GM12878 (cell line): ENCODE data around the gene CHST13. TPM values are rescaled to one million over a fixed set of nuclear protein-coding genes. Genes with fewer than 3 reads are reported as not detected.

Experiments used
- ATAC-seq: fragments of 200-7000 bp; cut with Tn5 transposase; 3 replicates; pipeline ENCODE4 v1.9.1; 2020; ENCODE audit warnings: mild to moderate bottlenecking, moderate library complexity
- BruUV-seq: library from RNA; stranded (reverse); fragments of 400-500 nt; replicated peaks from 2 replicates; lab custom pipeline; 2021; lab: Mats Ljungman, UMichigan
- CTCF ChIA-PET: fragments of 300-600 bp; sonication (Branson Sonifier 250); formaldehyde crosslinking; extraction: SDS; loops from one replicate; lab custom pipeline; 2021; ENCODE audit warnings: inconsistent platforms; lab: Yijun Ruan, JAX
- POLR2A ChIA-PET: fragments of 350-600 bp; formaldehyde crosslinking; extraction: SDS; loops from one replicate; lab custom pipeline; 2021; ENCODE audit warnings: inconsistent platforms; lab: Charles Lee
- RAD21 ChIA-PET: fragments of 300-600 bp; sonication (Branson Sonifier 250); formaldehyde crosslinking; loops from one replicate; lab custom pipeline; 2023; ENCODE audit warnings: antibody characterized with exemption; ENCODE audit not compliant: unreplicated experiment; lab: Charles Lee
- SMC1A ChIA-PET: fragments of 300-600 bp; sonication (Branson Sonifier 250); formaldehyde crosslinking; loops from one replicate; lab custom pipeline; 2023; ENCODE audit not compliant: unreplicated experiment, uncharacterized antibody; lab: Charles Lee
- DNase-seq: peaks from one replicate; pipeline ENCODE4 v3.0.0-alpha.2; 2011; ENCODE audit warnings: low read depth, low spot score
- FAIRE-seq: peaks from 3 replicates; lab custom pipeline; 2011; peaks lifted over from hg19 to GRCh38; lab: Jason Lieb, UNC
- H2AFZ ChIP-seq: 2 replicates; pipeline ENCODE4 v1.6.0; 2011; ENCODE audit warnings: low read depth, low read length, control low read depth; ENCODE audit not compliant: control insufficient read depth
- H3K27ac ChIP-seq: 2 replicates; pipeline ENCODE4 v1.5.1; 2011; ENCODE audit warnings: control low read depth; ENCODE audit not compliant: control insufficient read depth, insufficient read depth
- H3K27me3 ChIP-seq, 2 experiments: replicated peaks in 1 of 2; 2 replicates each; pipeline versions ENCODE4 v1.6.0 to v1.6.1; 2011; ENCODE audit warnings: low read length in 1 of 2; ENCODE audit not compliant: control insufficient read depth in 2 of 2, insufficient read depth in 2 of 2
- H3K36me3 ChIP-seq, 2 experiments: 2 replicates each; pipeline ENCODE4 v1.5.1; 2011; ENCODE audit warnings: low read length in 1 of 2; ENCODE audit not compliant: control insufficient read depth in 2 of 2, insufficient read depth in 2 of 2
- H3K4me1 ChIP-seq: 2 replicates; pipeline ENCODE4 v1.6.1; 2011; ENCODE audit warnings: mild to moderate bottlenecking, low read length, moderate library complexity, mixed read lengths; ENCODE audit not compliant: control insufficient read depth, insufficient read depth
- H3K4me2 ChIP-seq: 2 replicates; pipeline ENCODE4 v1.6.0; 2011; ENCODE audit warnings: control low read depth; ENCODE audit not compliant: control insufficient read depth, insufficient read depth
- H3K4me3 ChIP-seq: fragments of 200-600 bp; sonication (generic); 2 replicates; pipeline ENCODE4 v1.5.1; 2016
- H3K79me2 ChIP-seq: 2 replicates; pipeline ENCODE4 v1.6.0; 2011; ENCODE audit warnings: low read length; ENCODE audit not compliant: control insufficient read depth, insufficient read depth
- H3K9ac ChIP-seq: 2 replicates; pipeline ENCODE4 v1.8.0; 2011; ENCODE audit warnings: low read length, control low read depth, mixed read lengths; ENCODE audit not compliant: control insufficient read depth, insufficient read depth
- H3K9me3 ChIP-seq: replicated peaks from 3 replicates; pipeline ENCODE4 v1.5.1; 2011; ENCODE audit warnings: mild to moderate bottlenecking, low read length; ENCODE audit not compliant: control insufficient read depth, insufficient read depth
- H4K20me1 ChIP-seq: 2 replicates; pipeline ENCODE4 v1.6.0; 2011; ENCODE audit not compliant: control insufficient read depth, insufficient read depth
- ASH2L ChIP-seq: fragments of 300-600, 200-600 bp; sonication (generic); IDR thresholded peaks from 2 replicates; pipeline ENCODE4 v1.6.1; 2017; ENCODE audit warnings: low read depth, mild to moderate bottlenecking, borderline replicate concordance
- BHLHE40 ChIP-seq, 2 experiments: fragments of 450-650 bp in 1 of 2; IDR thresholded peaks; 2 replicates each; pipeline ENCODE4 v1.6.1; 2011 to 2017; ENCODE audit warnings: low read depth in 2 of 2, borderline replicate concordance in 1 of 2, improper control_type of control experiment in 1 of 2, low read length in 1 of 2, mild to moderate bottlenecking in 1 of 2
- CBX5 ChIP-seq: sonication (generic); IDR thresholded peaks from 2 replicates; pipeline ENCODE4 v1.6.1; 2016; ENCODE audit warnings: low read depth, moderate library complexity, mild to moderate bottlenecking, inconsistent platforms
- FOXM1 ChIP-seq: IDR thresholded peaks from 2 replicates; pipeline ENCODE4 v1.6.1; 2012; ENCODE audit warnings: low read depth, mild to moderate bottlenecking, inconsistent platforms, low read length, moderate library complexity
- IKZF1 ChIP-seq: fragments of 450-650 bp; conservative IDR thresholded peaks from 2 replicates; pipeline ENCODE4 v1.6.1; 2017; ENCODE audit warnings: antibody characterized with exemption, mild to moderate bottlenecking
- KLF5 ChIP-seq: fragments of 450-650 bp; IDR thresholded peaks from 2 replicates; pipeline ENCODE4 v1.6.1; 2014; ENCODE audit warnings: mild to moderate bottlenecking; ENCODE audit not compliant: partially characterized antibody
- MEF2B ChIP-seq: fragments of 450-650 bp; IDR thresholded peaks from 2 replicates; pipeline ENCODE4 v1.6.1; 2018; ENCODE audit warnings: mild to moderate bottlenecking, moderate library complexity; ENCODE audit not compliant: partially characterized antibody, poor library complexity, severe bottlenecking
- WRNIP1 ChIP-seq: IDR thresholded peaks from 2 replicates; pipeline ENCODE4 v1.6.1; 2011; ENCODE audit warnings: low read depth, low read length, improper control_type of control experiment, borderline replicate concordance
- YY1 ChIP-seq: IDR thresholded peaks from 2 replicates; pipeline ENCODE4 v1.6.1; 2011; ENCODE audit warnings: low read depth, mild to moderate bottlenecking, low read length
- ZNF207 ChIP-seq: fragments of 450-650 bp; IDR thresholded peaks from 2 replicates; pipeline ENCODE4 v1.6.1; 2014; ENCODE audit warnings: antibody characterized with exemption, mild to moderate bottlenecking, borderline replicate concordance
- ZNF24 ChIP-seq: fragments of 450-650 bp; IDR thresholded peaks from 2 replicates; pipeline ENCODE4 v1.6.1; 2017; ENCODE audit warnings: antibody characterized with exemption, mild to moderate bottlenecking
- WGBS: methylation state at CpG from one replicate; pipeline ENCODE4 v1.1.6; 2016; ENCODE audit warnings: low lambda C conversion rate; ENCODE audit not compliant: insufficient replicate concordance, insufficient coverage; ENCODE audit errors: missing lambda C conversion rate; 5-methylcytosine and 5-hydroxymethylcytosine counted together
- in situ Hi-C: fragments of 300-500 bp; cut with MboI; formaldehyde crosslinking; loops from 9 replicates; pipeline ENCODE4 v1.14.3; 2018; ENCODE audit warnings: mixed read lengths
- intact Hi-C: fragments of 100-400 bp; cut with micrococcal nuclease; formaldehyde crosslinking; loops from one replicate; pipeline ENCODE4 v1.14.2; 2022; ENCODE audit not compliant: unreplicated experiment
- polyA plus RNA-seq, 11 experiments: library from polyadenylated mRNA; depleted of rRNA in 4 of 11; unstranded in 6 of 11; stranded (reverse) in 5 of 11; fragments of >200 nt; fragmentation: Nextera tagmentation in 4 of 11; fragmentation: Illumina TruSeq in 1 of 11; extraction: Ambion mirVana in 4 of 11; extraction: Trizol in 1 of 11; gene quantifications; 1 replicate in 1 of 11; 2 replicates in 10 of 11; pipeline versions ENCODE4 v1.2.1 to v1.2.3, GENCODE V29; 2011 to 2016; ENCODE audit warnings: inconsistent platforms in 2 of 11, missing spikeins in 2 of 11, low read depth in 1 of 11
- total RNA-seq, 4 experiments: library from RNA; depleted of rRNA in 3 of 4; stranded (reverse); fragments of >200 nt in 3 of 4; fragmentation: Illumina TruSeq in 1 of 4; extraction: Trizol in 1 of 4; gene quantifications; 2 replicates each; pipeline versions ENCODE4 v1.2.1 to v1.2.3, GENCODE V29; 2013 to 2021
- TF ChIP-seq, protein P1 (sequence below): IDR thresholded peaks from 2 replicates; pipeline ENCODE4 v1.6.1; 2012; ENCODE audit warnings: low read depth, low read length, improper control_type of control experiment
- TF ChIP-seq, protein P2 (sequence below): IDR thresholded peaks from 2 replicates; pipeline ENCODE4 v1.6.1; 2012; ENCODE audit warnings: improper control_type of control experiment, low read depth, low read length; ENCODE audit not compliant: insufficient replicate concordance
- TF ChIP-seq, protein P3 (sequence below): fragments of 450-650 bp; IDR thresholded peaks from 2 replicates; pipeline ENCODE4 v1.6.1; 2017; ENCODE audit warnings: mild to moderate bottlenecking

CHST13 gene
- total and polyA plus RNA-seq, 10 of the 15 experiments (the other 5 are each of a cell fraction or from before 2014, with no cell fraction given) = not detected

DNA sequence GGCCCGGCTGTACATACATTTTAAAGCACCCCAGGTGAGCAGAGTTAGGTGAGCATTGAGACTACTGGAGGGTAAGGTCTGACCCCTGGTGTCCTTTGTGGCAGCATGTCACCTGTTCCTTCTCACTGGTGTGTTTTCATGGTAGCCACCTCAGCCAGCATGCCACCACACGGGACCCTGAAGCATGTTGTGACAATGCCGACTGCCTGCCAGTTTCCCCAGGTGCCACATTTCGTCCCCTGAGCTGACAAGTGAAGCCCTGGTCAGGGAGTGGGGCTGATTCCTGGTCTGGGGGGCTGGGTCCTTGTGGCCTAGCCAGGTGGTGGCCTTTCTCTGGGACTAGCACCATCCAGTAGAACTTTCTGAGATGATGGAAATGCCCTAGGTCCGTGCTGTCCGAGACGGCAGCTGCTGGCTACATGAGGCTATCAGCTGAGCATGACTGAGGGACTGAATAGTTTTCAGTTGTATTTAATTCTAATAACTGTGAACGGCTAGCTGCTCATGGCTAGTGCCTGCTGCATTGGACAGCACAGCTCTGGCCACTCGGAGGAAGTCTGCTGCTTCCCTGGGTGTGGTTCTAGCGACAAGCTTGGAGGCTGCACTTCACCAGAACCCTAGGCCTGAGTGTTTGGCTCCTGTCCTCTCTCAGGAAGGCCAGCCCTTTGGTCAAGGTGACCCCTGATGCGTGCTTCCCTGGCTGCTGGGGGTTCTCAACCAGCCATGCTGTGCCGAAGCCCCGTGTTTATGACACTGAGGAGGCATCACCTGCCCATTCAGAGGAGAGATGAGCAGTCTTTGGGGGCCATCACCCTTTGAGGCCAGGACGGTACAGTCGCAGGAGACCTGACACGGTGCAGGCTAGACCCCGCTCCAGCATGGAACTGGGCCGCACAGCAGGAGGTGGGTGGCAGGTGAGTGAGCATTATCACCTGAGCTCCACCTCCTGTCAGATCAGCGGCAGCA is 30.9 kb downstream of the CHST13 start:
- H2AFZ ChIP-seq = no peak overlapping the region
- SMC1A ChIA-PET = no interaction called here
- FAIRE-seq = no peak
- no TSS peak for BruUV-seq
- in situ Hi-C loops (no loop called here), intact Hi-C loops (no loop called here)
- no peaks in the 10 kb centered on the region for H3K9me3 ChIP-seq
- H3K27me3 ChIP-seq = peaks cover 0 to 2% of the 10 kb centered on the region in 2 experiments; a peak in 2 of 4 replicates
- 34% methylated on average over 19 of the region's 19 CpGs for WGBS
- no peaks in the 10 kb centered on the region for H3K4me1 ChIP-seq
- no peaks in the 10 kb centered on the region for H3K36me3 ChIP-seq
- POLR2A ChIA-PET = no interaction called here
- no peak overlapping the region for H3K9ac ChIP-seq
- RAD21 ChIA-PET = no interaction called here
- no peak overlapping the region for H3K4me3 ChIP-seq
- H3K79me2 ChIP-seq = no peaks in the 10 kb centered on the region
- no peaks in the 10 kb centered on the region for H4K20me1 ChIP-seq
- DNase-seq = no peak
- no peak overlapping the region for H3K4me2 ChIP-seq
- CTCF ChIA-PET = no interaction called here
- ATAC-seq = no peak
- no peak overlapping the region for H3K27ac ChIP-seq
- TF ChIP-seq WRNIP1 (no peak), YY1 (no peak), KLF5 (no peak), MEF2B (no peak), IKZF1 (no peak), CBX5 (no peak), BHLHE40 (IDR thresholded peaks at IDR 0.05; ENCODE audit: borderline replicate concordance in 1 of 2, low read depth in 2 of 2, low read length in 1 of 2) (no peak), ZNF24 (no peak), FOXM1 (no peak), ASH2L (no peak), ZNF207 (no peak)
- TF ChIP-seq, protein P1, sequence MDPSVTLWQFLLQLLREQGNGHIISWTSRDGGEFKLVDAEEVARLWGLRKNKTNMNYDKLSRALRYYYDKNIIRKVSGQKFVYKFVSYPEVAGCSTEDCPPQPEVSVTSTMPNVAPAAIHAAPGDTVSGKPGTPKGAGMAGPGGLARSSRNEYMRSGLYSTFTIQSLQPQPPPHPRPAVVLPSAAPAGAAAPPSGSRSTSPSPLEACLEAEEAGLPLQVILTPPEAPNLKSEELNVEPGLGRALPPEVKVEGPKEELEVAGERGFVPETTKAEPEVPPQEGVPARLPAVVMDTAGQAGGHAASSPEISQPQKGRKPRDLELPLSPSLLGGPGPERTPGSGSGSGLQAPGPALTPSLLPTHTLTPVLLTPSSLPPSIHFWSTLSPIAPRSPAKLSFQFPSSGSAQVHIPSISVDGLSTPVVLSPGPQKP = no peak
- TF ChIP-seq, protein P2, sequence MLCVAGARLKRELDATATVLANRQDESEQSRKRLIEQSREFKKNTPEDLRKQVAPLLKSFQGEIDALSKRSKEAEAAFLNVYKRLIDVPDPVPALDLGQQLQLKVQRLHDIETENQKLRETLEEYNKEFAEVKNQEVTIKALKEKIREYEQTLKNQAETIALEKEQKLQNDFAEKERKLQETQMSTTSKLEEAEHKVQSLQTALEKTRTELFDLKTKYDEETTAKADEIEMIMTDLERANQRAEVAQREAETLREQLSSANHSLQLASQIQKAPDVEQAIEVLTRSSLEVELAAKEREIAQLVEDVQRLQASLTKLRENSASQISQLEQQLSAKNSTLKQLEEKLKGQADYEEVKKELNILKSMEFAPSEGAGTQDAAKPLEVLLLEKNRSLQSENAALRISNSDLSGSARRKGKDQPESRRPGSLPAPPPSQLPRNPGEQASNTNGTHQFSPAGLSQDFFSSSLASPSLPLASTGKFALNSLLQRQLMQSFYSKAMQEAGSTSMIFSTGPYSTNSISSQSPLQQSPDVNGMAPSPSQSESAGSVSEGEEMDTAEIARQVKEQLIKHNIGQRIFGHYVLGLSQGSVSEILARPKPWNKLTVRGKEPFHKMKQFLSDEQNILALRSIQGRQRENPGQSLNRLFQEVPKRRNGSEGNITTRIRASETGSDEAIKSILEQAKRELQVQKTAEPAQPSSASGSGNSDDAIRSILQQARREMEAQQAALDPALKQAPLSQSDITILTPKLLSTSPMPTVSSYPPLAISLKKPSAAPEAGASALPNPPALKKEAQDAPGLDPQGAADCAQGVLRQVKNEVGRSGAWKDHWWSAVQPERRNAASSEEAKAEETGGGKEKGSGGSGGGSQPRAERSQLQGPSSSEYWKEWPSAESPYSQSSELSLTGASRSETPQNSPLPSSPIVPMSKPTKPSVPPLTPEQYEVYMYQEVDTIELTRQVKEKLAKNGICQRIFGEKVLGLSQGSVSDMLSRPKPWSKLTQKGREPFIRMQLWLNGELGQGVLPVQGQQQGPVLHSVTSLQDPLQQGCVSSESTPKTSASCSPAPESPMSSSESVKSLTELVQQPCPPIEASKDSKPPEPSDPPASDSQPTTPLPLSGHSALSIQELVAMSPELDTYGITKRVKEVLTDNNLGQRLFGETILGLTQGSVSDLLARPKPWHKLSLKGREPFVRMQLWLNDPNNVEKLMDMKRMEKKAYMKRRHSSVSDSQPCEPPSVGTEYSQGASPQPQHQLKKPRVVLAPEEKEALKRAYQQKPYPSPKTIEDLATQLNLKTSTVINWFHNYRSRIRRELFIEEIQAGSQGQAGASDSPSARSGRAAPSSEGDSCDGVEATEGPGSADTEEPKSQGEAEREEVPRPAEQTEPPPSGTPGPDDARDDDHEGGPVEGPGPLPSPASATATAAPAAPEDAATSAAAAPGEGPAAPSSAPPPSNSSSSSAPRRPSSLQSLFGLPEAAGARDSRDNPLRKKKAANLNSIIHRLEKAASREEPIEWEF = no peak
- TF ChIP-seq, protein P3, sequence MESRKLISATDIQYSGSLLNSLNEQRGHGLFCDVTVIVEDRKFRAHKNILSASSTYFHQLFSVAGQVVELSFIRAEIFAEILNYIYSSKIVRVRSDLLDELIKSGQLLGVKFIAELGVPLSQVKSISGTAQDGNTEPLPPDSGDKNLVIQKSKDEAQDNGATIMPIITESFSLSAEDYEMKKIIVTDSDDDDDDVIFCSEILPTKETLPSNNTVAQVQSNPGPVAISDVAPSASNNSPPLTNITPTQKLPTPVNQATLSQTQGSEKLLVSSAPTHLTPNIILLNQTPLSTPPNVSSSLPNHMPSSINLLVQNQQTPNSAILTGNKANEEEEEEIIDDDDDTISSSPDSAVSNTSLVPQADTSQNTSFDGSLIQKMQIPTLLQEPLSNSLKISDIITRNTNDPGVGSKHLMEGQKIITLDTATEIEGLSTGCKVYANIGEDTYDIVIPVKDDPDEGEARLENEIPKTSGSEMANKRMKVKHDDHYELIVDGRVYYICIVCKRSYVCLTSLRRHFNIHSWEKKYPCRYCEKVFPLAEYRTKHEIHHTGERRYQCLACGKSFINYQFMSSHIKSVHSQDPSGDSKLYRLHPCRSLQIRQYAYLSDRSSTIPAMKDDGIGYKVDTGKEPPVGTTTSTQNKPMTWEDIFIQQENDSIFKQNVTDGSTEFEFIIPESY = no peak
